GM18868 (cell line): ENCODE measurements around the gene CDCA7.
"Not testable (repeated sequence)": the region's sequence is repeated elsewhere in the genome, so short reads cannot be mapped to it uniquely, and the experiment has no call there.

Experiments used
- ATAC-seq: cut with Tn5 transposase; IDR thresholded peaks from one replicate; pipeline ENCODE4 v1.9.1; 2021; ENCODE audit warnings: mild to moderate bottlenecking, moderate library complexity; ENCODE audit not compliant: unreplicated experiment

The CDCA7 gene

DNA sequence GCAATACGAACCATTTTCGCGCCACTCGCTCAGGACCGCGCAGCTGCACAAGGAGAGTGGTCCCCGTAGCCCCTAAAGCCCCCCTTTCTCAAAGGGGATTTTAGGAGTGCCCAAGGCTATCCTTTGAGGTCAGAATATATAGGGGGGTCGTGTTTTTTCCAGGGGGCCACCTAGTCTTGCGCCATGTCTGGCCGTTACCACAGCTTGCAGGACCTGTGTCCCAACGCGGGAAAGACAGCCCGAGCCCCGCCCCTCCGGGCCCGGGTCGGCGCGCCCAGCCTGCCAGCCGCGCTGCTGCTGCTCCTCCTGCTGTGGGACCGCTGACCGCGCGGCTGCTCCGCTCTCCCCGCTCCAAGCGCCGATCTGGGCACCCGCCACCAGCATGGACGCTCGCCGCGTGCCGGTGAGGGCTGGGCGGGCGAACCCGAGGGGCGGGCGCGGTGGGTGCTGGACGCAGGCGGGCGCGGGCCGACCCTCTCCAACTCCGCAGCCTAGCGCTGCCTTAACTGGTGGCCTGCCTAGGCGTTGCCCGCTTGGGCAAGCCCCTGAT is at the start of gene CDCA7:
Gene CDCA7 (plus strand): TSS at position 291 of the 550 bp plus-strand sequence. CDS start 92 bp downstream, at position 383.
- peak; percentile 72 for ATAC-seq

DNA sequence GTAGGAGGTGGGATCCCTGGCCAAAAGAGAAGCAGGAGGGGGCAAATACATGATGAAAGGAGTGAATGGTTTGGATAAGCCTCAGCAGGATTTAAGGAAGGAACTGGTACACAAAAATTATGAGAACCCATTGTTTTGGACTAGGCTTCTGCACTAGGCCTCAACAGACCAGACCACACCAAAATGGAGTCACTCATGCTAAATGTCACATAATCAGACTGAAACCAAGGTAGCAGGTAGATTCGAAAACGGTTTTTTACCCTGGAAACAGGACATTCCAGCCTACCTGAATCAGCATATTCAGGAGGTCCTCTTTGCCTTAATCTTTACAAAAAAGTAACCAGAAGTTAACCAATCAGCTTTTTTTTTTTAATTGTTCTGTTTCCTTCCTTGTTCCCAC is 49.4 kb upstream of the CDCA7 start:
- no peak for ATAC-seq

DNA sequence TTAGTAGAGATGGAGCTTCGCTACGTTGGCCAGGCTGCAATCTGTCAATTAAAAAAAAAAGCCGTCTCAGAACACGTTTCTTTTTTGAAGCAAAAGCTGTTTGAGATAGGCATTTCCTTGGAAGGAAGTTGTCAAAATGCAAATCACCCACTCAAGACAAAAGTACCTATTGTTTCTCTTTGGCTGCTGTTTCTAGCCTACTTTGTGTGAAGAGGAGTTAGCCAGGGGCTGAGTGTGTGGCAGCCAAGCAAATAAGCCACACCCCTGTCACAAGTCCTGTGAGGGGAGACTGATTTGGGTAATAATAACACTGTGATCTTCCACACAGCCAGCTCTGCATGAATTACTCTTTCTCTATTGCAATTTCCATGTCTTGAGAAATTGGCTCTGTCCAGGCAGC is 47.4 kb upstream of the CDCA7 start:
- peak; percentile 92 for ATAC-seq

DNA sequence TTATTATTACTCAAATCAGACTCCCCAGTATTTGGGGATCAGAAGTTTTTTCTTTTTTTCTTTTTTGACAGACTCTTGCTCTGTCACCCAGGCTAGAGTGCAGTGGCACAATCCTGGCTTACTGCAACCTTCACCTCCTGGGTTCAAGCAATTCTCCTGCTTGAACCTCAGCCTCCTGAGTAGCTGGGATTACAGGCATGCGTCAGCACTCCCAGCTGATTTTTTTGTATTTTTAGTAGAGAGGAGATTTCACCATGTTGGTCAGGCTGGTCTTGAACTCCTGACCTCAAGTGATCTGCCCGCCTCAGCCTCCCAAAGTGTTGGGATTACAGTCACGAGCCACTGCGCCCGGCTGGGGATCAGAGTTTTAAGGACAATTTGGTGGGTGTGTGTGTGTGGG is 45.3 kb upstream of the CDCA7 start:
- ATAC-seq = not testable (repeated sequence)

DNA sequence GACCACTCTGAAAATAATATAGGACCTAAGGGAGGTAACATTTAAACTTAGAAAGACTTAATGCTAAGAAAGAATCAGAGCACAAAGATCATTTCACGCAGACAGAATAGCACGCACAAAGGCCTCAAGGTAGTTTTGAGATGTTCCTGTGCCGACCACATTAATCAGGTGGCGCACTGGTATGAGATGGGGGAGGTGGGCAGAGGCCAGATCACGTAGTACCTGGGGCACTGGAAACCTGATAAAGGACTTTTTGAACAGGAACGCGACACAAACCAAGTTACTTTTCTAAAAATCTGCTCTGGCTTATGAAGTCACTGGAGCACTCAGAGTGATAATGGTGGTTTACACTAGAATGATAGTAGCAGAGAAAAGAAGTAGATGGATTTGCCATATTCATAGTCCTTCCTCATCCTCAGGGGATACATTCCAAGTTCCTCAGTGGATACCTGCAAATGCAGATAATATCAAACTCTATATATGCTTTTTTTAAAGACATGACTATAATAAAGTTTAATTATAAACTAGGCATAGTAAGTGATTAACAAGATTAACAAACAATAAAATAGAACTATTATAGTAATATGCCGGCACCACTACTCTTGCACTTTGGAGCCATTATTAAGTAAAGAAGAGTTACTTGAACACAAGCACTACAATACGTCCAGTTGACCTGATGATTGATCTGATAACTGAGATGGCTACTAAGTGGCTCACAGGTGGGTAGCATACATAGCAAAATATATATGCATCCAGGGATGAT is 42.6 kb upstream of the CDCA7 start:
- no peak for ATAC-seq

DNA sequence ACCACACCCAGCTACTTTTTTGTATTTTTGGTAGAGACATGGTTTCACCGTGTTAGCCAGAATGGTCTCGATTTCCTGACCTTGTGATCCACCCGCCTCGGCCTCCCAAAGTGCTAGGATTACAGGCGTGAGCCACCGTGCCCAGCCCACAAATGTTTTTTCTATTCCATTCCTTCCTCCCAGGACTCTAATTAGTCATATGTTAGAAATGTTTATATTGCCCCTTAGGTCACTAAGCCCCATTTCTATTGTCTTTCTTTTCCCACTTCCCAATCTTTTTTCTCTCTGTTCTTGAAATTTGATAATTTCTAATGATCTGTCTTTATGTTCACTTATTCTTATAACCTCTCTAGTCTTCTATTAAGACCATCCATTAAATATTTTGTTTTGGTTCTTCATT is 31.3 kb upstream of the CDCA7 start:
- no peak for ATAC-seq

DNA sequence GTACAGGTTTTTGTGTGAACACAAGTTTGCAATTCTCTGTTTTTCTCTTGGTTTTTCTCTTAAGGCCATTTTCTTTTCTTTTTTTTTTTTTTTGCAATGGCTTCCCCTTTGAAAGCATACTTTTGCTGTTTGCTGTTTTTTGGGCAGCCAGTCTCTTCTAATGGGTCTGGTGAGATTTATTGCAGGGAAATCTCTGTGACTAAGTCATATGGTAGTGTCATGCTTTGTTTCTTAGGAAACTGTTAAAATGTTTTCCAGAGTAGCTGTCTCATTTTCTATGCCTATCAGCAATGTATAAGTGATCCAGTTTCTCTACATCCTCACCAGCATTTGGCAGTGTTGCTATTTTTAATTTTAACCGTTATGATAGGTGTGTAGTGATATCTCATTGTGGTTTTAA is 27.9 kb upstream of the CDCA7 start:
- ATAC-seq = no peak

DNA sequence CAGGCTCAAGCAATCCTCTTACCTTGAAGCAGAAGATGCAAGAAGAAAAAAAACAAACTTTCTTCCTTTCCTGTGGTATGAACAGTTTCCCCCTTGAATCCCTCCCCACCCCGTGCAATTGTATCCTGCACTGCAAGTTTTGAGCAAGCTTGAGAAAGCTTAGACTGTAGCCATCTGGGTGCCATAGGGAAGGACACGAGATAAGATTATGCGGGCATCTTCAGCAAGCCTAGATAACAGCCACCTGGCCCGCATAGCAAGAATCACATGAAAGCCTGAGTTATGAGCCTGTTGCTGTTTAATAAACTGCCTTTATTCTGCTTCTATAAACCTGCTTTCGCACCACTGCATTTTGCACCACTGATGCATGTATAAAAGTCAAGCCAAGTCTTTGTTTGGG is 27.3 kb upstream of the CDCA7 start:
- no peak for ATAC-seq

DNA sequence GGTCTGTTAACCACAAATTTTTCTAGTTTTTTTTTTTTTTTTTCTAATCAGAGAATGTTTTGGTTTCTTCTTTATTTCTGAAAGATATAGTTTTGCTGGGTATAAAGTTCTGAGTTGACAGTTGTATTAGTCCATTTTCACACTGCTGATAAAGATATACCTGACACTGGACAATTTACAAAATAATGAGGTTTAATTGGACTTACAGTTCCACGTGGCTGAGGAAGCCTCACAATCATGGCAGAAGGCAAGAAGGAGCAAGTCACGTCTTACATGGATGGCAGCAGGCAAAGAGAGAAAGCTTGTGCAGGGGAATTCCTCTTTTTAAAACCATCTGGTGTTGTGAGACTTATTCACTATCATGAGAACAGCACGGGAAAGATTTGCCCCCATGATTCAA is 21.7 kb upstream of the CDCA7 start:
- not testable (repeated sequence) for ATAC-seq

DNA sequence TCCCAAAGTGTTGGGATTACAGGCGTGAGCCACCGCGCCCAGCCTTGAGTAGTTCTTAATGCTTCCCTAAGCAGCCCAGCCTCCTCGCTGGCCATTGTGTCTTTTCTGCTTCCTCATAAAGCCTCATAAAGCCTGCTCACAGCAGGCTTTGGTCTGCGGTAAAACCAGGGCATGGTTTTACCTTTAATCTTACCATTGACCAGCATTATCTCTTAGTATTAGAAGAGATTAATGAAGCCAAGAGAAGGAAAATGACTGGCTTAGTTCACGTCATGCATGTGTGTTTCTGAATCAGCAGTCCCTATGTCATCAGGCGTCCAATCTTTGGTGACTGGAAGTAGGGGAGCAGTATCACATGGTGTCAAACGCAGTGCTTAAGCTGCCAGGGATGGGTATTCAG is 14.9 kb upstream of the CDCA7 start:
- ATAC-seq = no peak

DNA sequence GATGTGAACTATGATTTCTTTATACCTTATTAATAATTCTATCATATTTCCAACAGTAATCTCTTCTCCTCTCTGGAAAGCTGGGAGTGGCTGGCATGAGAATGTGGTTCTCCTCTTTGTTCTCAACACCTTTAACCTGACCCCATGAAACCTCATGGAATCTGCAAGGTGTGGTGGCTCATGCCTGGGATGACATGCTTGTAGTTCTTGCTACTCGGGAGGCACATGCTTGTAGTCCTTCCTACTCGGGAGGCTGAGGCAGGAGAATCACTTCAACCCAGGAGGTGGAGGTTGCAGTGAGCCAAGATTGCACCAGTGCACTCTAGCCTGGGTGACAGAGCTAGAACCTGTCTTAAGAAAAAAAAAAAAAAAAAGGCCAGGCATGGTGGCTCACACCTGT is 10.8 kb upstream of the CDCA7 start:
- no peak for ATAC-seq

DNA sequence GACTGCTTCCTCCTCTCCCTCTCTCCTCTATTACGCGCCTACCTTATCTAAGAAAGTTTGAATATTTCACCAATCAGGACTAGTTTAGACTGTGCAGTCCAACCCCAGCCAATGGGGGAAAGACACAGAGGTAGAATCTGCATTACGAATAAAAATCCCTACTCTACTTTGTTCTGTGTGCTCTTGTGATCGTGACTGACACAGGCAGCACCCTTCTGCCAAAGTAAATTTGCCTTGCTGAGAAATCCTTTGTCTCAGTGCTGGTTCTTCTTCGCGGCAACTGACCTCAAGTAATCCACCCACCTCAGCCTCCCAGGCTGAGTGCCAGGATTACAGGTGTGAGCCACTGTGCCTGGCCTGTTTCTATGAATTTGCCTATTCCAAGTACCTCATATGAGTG is 8.6 kb upstream of the CDCA7 start:
- ATAC-seq = no peak

DNA sequence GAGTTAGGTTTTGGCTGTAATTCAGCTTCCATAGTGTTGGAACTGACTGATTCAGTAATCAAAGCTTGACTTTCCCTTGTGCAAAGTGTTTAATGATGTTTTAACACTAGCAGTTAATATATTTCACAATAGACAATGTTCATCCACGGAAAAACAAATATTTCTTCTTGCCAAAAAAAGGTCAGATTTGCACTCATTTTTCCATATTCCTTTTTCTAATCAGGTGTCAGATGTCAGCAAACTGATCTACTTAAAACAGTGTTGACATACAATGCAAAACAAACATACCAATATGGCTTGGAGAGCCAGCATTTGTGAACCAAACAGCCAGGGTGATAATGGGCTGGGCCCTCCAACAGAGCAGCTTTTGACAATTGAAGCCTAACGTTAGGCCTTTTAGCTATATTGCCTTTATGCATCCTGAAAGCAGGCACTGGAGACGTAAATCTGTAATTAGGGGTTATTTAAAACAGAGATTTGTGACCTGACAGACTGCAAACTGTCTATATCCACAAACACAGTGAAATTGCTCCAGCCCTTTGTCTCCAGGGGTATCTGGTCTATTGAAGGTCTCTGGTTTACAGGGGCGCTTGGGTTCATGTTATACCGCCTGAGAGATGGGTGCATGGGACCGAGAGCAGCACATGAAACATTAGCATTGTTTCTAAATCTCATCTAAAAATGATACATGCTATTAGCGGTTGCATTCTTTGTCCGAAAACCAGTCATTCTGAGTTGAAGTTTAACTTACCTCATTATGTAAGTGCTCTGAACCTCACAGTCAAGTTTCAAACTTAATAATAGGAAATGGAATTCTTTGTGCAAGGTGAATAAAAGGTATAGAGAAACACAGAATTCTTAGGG is 7.1 kb upstream of the CDCA7 start:
- no peak for ATAC-seq

DNA sequence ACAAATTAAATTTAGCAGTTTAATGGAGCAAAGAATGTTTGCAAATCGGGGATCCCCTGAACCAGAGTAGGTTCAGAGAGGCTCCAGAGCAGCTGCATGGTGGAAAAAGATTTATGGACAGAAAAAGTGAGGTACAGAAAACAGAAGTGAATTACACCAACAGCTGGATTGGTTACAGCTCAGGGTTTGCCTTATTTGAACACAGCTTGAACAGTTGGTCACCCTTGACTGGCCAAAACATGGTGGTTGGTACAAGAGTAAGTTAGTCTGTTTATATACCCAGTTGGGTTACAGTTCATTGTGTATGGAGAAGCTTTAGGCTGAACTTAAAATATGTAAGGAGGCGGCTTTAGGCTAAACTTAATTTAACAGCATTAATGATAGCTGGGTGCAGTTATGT is 5.4 kb upstream of the CDCA7 start:
- ATAC-seq = no peak

DNA sequence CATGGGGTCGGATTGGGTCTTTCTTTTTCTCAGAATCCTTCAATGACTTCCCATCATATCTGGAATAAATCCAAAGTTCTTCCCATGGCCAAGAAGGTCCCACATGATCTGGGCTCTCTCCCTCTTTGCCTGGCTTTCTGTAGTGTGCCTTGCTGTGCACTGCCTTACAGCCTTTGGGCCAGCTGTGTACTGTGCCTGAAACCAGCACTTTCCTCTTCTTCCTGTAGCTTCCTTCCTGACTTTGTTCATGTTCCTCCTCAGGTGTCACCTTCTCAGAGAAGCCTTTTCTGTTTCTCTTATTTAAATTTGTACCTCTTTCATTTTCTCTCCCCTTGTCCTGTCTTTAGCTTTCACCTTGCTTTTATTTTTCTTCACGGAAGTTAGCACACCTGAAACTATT is 4.3 kb upstream of the CDCA7 start:
- no peak for ATAC-seq

DNA sequence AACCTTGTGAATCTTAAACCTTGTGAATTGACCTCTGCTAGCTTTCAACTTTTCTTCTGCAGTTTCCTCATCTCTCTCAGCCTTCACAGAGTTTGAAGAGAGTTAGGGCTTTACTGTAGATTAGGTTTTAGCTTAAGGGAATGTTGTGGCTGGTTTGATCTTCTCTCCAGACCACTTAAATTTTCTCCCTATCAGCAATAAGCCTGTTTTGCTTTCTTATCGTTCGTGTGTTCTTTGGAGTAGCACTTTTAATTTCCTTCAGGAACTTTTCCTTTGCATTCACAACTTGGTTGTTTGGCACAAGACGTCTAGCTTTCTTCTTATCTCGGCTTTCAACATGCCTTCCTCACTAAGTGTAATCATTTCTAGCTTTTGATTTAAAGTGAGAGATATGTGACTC is 2.8 kb upstream of the CDCA7 start:
- ATAC-seq = no peak

DNA sequence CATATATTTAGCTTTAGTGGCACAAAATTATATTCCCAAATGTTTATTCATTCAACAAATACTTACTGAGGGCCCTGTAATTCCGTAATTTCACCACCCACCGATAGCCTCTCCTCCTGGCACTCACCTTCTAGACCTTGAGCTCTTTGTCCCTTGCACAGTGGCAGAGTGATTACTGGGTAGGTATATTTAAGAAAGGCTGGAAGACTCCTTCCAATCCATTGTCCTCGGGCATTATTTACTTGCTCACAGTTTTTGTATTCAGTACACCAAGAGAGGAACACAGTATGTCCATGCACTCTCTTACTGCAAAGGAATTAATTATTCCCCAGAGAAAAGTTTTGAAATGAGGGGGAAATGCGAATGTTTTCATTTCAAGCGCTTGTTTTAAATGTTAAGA is 1.1 kb upstream of the CDCA7 start:
- ATAC-seq = no peak

DNA sequence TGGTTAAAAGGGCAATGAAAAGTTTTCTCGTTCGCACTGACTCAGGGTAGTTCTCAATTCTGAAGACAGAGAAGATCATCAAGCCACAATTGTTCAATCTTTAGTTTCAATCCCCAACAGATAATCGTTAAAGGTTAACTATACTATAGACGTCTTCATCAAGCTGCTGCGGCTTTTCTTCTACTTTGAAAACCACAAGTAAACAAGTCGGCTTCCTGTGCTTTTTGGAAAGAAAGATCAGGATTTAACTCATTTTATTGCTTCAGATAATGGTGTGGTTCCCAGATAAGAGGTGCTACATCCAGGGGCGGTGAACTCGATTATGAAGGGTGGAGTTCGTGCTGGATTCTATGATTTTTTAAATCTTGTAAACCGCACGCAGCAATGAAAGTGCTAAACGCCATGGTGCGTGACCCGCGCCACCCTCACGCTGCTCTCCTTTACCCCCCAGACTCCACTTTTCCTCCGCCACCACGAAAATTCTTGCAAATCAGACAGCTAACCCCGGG is 545 bp upstream of the CDCA7 start:
- no peak for ATAC-seq

DNA sequence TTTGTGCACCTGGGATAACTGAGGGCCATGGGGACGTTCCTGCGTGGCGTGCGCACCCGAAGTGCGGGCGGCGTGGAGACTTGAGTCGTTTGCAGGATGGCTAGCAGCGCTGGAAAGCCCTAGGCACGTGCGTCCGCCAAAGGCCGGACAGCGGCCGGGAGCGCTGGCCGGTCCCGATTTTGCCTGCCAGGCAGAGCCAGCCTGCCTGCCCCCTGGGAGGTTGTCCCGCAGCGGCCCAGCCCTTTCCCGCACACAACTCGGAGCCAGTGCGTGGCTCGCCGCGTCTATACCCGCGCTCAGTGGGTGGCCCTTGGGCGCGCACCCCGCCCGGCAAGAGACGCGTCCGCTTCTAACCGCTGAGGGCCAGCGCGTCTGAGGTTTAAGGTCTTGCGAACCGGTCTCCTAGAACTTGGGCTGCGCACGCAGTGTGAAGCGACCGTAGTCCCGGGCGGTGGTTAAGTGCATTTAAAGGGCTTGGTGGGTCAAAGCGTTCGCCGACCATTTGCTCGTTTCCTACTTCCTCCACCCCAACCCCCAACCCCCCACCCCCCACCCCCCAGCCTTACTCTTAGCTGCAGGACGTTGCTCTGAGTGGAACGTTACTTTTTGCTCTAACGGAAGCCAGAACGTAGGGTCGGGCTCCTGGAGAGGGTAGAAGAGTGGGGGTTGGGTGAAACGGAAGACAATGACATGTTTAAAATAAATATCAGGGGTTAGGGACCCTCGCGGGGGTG is 627 bp downstream of the CDCA7 start:
- ATAC-seq = peak; percentile 37

DNA sequence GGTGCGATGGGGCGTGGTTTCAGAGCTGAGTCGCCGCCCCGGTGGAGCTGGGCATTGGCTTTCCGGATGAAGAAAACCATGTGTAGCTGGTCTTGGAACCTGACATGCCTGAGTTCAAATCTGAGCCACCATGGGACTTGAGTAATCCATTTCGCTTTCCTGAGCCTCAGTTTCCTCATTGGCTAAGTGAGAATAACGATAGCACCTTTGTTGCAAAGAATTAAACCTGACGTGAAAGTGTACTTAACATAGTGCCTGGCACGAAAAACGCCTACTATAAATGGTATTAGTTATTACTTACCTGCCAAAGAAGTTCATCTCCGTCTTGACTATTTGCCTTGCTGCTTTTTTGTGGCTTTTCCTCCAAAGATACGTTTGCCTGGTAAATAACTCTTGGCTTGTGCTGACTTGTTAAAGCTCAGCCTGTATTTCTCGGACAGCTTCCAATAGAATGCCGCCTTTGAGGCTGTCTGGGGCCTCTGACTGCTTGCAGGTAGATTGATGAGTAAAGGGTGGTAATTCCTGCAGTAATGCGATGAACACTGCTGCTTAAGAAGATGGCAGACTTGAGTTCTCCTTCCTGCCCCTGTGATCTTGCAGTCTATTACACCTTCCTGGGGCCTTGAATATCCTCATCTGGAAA is 1.3 kb downstream of the CDCA7 start:
- ATAC-seq = no peak

DNA sequence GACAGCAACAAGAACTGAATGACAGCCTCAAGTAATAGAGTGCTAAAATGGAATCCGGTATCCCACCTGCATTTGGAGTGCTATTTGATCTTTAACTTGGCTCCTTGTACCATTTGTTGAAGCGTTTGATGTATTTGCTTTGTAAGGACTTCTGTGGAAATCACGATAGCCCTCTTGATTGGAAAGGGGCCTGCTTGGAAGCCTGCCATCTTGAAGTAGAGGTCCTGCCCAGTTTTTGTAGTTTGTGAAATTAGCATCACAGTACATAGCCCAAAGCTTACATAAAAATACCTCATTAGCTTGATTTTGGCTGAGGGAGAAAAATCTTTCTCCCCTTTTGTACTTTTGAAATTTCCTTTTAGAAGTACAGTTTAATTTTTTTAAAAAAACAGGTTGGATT is 2.7 kb downstream of the CDCA7 start:
- ATAC-seq = no peak
